GM12872 (cell line): ENCODE measurements around the gene TRABD2A.

Experiments
- CTCF ChIP-seq: IDR thresholded peaks from 3 replicates; pipeline ENCODE4 v1.5.1; 2011; ENCODE audit warnings: low read depth, mild to moderate bottlenecking, low read length, moderate library complexity; ENCODE audit not compliant: insufficient read depth

Gene TRABD2A

GRCh38 chr2:84847326-84848050 lies 33.4 kb downstream of the TRABD2A start:
- no peak for TF ChIP-seq CTCF

- no peak for TF ChIP-seq CTCF
Observed at GRCh38 chr2:84846741-84847142, 34.1 kb downstream of the TRABD2A start.

GRCh38 chr2:84846041-84846663 lies 34.7 kb downstream of the TRABD2A start:
- TF ChIP-seq CTCF: no peak

GRCh38 chr2:84844141-84844540 lies 36.7 kb downstream of the TRABD2A start:
- TF ChIP-seq CTCF: no peak

- no peak for TF ChIP-seq CTCF
Observed at GRCh38 chr2:84841577-84841976, 39.3 kb downstream of the TRABD2A start.

GRCh38 chr2:84840306-84840705 lies 40.6 kb downstream of the TRABD2A start:
- TF ChIP-seq CTCF: no peak

- no peak for TF ChIP-seq CTCF
Observed at GRCh38 chr2:84839851-84840250, 41.0 kb downstream of the TRABD2A start.
